ENCODE results near the gene SFXN5. TPM values are rescaled to one million over a fixed set of nuclear protein-coding genes. Genes with fewer than 3 reads are reported as not detected.

Gene SFXN5
- total and polyA plus RNA-seq, 2 donors (not counting 3 experiments of a cell fraction or from before 2014, with no cell fraction given), result 18.7 to 28.6 TPM

DNA sequence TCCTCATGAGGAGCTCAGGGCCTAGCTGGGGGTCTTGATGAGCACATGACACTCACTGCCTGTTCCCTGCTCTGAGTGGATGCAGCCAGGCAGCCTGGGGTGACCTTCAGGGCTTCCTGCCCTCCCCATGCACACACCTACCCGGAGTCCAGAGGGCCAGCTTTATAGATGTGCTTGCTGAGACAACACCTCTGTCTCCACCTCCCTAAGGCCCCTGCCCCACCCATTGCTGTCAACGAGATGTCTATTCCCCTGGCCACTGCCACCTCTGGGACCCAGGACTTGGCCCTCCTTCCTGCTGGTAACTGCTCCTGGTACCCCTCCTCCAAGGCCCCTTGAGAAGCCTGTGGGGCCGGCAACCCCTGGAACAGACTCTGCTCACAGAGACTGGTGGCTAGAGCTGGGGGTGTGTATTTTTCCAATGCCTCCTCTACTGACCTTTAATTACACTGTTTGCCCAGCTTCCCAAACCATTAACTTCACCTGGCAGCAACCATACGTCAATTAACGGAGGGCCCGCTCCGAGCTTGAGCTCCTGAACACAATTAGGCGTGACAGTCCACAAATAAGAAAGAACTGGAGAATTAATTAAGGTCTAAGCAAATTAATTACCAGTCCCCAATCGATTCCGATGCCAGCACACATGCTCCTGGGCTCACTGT lies 87.9 kb downstream of the SFXN5 start:
- peaks cover 0 to 3% of the 10 kb centered on the region in 2 experiments for H3K36me3 ChIP-seq (ENCODE audit: control insufficient read depth in 2 of 2, extremely low read depth in 1 of 2, insufficient read depth in 2 of 2, low read length in 2 of 2)
- intact Hi-C loops (cut with micrococcal nuclease) (no loop called here), dilution Hi-C loops (cut with MboI; ENCODE audit: extremely low pct_ligation_motif_present, low sequenced_read_pairs) (no loop called here)
- FAIRE-seq (no peak), DNase-seq (ENCODE audit: low read depth, low spot score) (no peak)
- H3K79me2 ChIP-seq (ENCODE audit: control insufficient read depth, insufficient read depth, low read length), result no peaks in the 10 kb centered on the region
- TF ChIP-seq EZH2 (IDR thresholded peaks at IDR 0.05; ENCODE audit: borderline replicate concordance, low read depth, low read length, severe bottlenecking) (no peak), POLR2AphosphoS5 (IDR thresholded peaks at IDR 0.05; ENCODE audit: insufficient read depth, low read depth, low read length) (no peak), MYC (IDR thresholded peaks at IDR 0.05; ENCODE audit: low read depth, low read length) (no peak), CTCF (IDR thresholded peaks at IDR 0.05; ENCODE audit: extremely low read depth in 1 of 2, insufficient read depth in 1 of 2, low read depth in 1 of 2, low read length in 2 of 2) (no peak), GATA2 (IDR thresholded peaks at IDR 0.05; ENCODE audit: insufficient read depth, insufficient read length, low read depth, low read length) (no peak), POLR2A (IDR thresholded peaks at IDR 0.05; ENCODE audit: low read depth, low read length) (no peak), FOS (IDR thresholded peaks at IDR 0.05; ENCODE audit: borderline replicate concordance, insufficient read depth, low read length) (no peak), JUN (IDR thresholded peaks at IDR 0.05; ENCODE audit: borderline replicate concordance, insufficient read depth, insufficient read length, low read depth) (no peak), MAX (IDR thresholded peaks at IDR 0.05; ENCODE audit: insufficient read depth, insufficient read length) (no peak)
- H2AFZ ChIP-seq (ENCODE audit: low read depth, low read length), result no peak overlapping the region
- H3K9ac ChIP-seq (replicated peaks; ENCODE audit: extremely low read depth, insufficient read depth, low read length), result no peak overlapping the region
- ChIA-PET CTCF (interaction anchor here (1.1 to 2.3 kb wide), 6 partner anchors 10 to 229 kb away, joined by 3 to 13 read pairs (median 7); no protein-coding TSS in a partner anchor), POLR2A (interaction anchor here (1.0 kb wide), 1 partner anchor 12 kb away, joined by 3 read pairs; no protein-coding TSS in a partner anchor)
- H3K9me3 ChIP-seq (replicated peaks; ENCODE audit: control insufficient read depth, insufficient read depth, low read length), result no peaks in the 10 kb centered on the region
- H3K27me3 ChIP-seq (ENCODE audit: control insufficient read depth in 2 of 2, insufficient read depth in 2 of 2, low read length in 2 of 2), result no peaks in the 10 kb centered on the region
- no TSS peak for BruUV-seq (replicated peaks)
- H3K4me2 ChIP-seq (ENCODE audit: insufficient read depth, low read length), result no peak overlapping the region
- no peaks in the 10 kb centered on the region for H4K20me1 ChIP-seq (replicated peaks; ENCODE audit: control insufficient read depth, extremely low read depth, insufficient read depth, low read length)
- H3K27ac ChIP-seq (ENCODE audit: insufficient read depth, low read depth, low read length), result no peak overlapping the region
- no peak overlapping the region for H3K4me3 ChIP-seq (replicated peaks in 1 of 3; ENCODE audit: insufficient read depth in 1 of 3, low read depth in 1 of 3, low read length in 3 of 3)
- peaks cover 5% of the 10 kb centered on the region for H3K4me1 ChIP-seq (ENCODE audit: control insufficient read depth, extremely low read depth, insufficient read depth, low read length)
- H3K9me1 ChIP-seq (replicated peaks; ENCODE audit: control insufficient read depth, extremely low read depth, insufficient read depth, low read length), result no peaks in the 10 kb centered on the region
